HAP-1 (cell line): ENCODE data around the gene RPS2.
"Not testable (repeated sequence)": the region's sequence is repeated elsewhere in the genome, so short reads cannot be mapped to it uniquely, and the experiment has no call there.

Source experiments
- DNase-seq, 2 experiments: peaks; one replicate each; pipeline ENCODE4 v3.0.0-alpha.2; 2016 to 2020; ENCODE audit warnings: low spot score in 2 of 2
- H3K27me3 ChIP-seq: fragments of 250-450 bp; sonication (Bioruptor Pico); 2 replicates; pipeline ENCODE4 v1.5.1; 2020; ENCODE audit warnings: low read depth, mild to moderate bottlenecking, moderate library complexity
- H3K36me3 ChIP-seq: fragments of 250-450 bp; sonication (Bioruptor Pico); replicated peaks from 2 replicates; pipeline ENCODE4 v1.5.1; 2020; ENCODE audit warnings: mild to moderate bottlenecking
- H3K4me1 ChIP-seq: fragments of 250-450 bp; sonication (Bioruptor Pico); 2 replicates; pipeline ENCODE4 v1.5.1; 2020; ENCODE audit warnings: mild to moderate bottlenecking
- H3K4me3 ChIP-seq: fragments of 250-450 bp; sonication (Bioruptor Pico); 2 replicates; pipeline ENCODE4 v1.5.1; 2020; ENCODE audit warnings: mild to moderate bottlenecking, moderate library complexity
- H3K9me3 ChIP-seq: fragments of 250-450 bp; sonication (Bioruptor Pico); 2 replicates; pipeline ENCODE4 v1.5.1; 2020; ENCODE audit warnings: mild to moderate bottlenecking, moderate library complexity
- in situ Hi-C: fragments of 300-500 bp; cut with MboI; formaldehyde crosslinking; loops from 3 replicates; pipeline ENCODE4 v1.14.3; 2020; ENCODE audit warnings: low sequenced_read_pairs, inconsistent platforms, mixed read lengths

The RPS2 gene

DNA sequence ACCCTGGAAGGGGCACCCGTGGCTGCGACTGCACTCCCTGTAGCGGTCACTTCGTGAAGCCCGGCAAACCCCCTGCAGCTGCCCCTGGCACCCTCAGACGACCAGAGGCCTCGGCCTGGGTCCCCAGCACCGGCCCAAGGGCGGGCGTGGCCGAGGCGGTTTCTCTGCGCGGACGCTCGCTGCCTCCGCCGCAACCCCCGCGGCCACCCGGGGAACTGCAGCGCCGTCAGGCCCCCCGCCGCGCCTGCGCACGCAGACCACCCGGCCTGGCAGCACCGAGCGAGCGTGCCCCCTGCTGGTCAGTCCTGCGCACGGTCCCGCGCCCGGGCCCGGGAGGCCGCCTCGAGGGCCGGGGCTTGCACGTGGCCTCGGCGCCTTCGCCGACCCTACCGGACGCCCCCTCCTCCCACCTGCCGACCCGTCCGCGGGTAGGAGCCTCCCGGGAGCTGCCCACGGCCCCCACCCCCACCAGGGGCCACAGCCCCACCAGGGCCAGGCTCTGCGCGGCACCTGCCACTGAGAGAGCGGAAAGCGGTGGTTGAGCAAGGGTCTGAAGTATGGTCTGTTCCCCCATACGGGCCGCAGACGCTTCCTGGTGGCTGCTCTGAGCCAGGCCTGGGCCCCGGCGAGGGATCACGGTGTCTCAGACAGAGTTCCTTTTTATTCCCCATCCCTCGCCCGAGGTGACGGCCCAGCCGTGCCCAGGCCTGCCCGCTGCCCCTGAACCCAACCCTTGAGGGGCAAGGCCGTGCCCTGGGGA lies 34.9 kb downstream of the RPS2 start:
- in situ Hi-C loops, result loop anchor here (5.0 kb wide), 1 partner anchor 72 kb away; no protein-coding TSS in a partner anchor
- Histone ChIP-seq H3K27me3 (no peaks in the 10 kb centered on the region), H3K36me3 (no peaks in the 10 kb centered on the region), H3K4me3 (peak overlapping the region; percentile 26), H3K9me3 (no peaks in the 10 kb centered on the region), H3K4me1 (peaks cover 3% of the 10 kb centered on the region; the same call in 1 of the 2 replicates)
- DNase-seq, result peak; percentile 79 to 95

DNA sequence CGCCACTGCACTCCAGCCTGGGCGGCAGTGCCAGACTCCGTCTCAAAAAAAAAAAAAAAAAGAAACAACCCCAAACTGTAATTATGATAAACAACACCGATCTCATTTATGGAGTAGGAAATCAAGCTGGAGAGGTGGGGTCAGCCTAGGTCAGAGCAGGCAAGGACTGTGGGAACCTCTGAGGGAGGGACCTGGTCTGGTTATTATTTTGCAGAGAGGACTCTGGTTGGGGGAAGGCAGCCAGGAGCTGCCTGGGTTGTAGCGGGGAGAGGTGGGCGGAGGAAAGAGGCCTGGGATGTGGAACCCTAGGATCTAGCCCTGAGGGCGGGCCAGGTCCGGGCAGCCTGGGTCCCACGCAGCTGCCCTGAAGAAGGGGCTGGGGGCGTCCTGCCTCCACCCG lies 35.5 kb downstream of the RPS2 start:
- no peaks in the 10 kb centered on the region for H3K27me3 ChIP-seq
- in situ Hi-C loops, result no loop called here
- DNase-seq, result peak in 1 of 2 experiments; percentile 64
- no peaks in the 10 kb centered on the region for H3K36me3 ChIP-seq
- peaks cover 3% of the 10 kb centered on the region; the same call in 1 of the 2 replicates for H3K4me1 ChIP-seq
- H3K4me3 ChIP-seq, result peak overlapping the region; percentile 26
- H3K9me3 ChIP-seq, result no peaks in the 10 kb centered on the region

DNA sequence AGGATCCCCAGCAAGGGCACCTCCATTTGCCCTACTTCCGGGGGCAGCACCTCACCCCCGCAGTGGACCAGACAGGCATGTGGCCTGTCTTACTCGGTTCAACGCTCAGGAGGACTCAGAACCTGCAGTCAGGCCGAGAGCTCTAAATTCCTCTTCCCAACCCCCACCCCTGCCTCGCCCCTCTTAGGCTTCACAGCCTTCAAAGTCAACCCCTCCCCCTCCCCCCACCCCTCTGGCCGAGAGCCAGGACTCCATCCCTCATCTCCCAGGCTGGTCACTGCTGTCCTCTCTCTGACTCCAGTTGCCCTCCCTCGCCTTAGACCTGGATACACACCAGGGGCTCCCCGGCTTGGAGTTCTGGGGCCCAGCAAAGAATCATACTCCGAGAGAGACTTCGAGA lies 38.4 kb downstream of the RPS2 start:
- H3K36me3 ChIP-seq, result no peaks in the 10 kb centered on the region
- H3K27me3 ChIP-seq, result peaks cover 2% of the 10 kb centered on the region; the same call in 1 of the 2 replicates
- DNase-seq, result no peak
- peaks cover 10% of the 10 kb centered on the region for H3K4me1 ChIP-seq
- H3K4me3 ChIP-seq, result no peak overlapping the region
- in situ Hi-C loops, result no loop called here
- H3K9me3 ChIP-seq, result no peaks in the 10 kb centered on the region; the same call in 1 of the 2 replicates

DNA sequence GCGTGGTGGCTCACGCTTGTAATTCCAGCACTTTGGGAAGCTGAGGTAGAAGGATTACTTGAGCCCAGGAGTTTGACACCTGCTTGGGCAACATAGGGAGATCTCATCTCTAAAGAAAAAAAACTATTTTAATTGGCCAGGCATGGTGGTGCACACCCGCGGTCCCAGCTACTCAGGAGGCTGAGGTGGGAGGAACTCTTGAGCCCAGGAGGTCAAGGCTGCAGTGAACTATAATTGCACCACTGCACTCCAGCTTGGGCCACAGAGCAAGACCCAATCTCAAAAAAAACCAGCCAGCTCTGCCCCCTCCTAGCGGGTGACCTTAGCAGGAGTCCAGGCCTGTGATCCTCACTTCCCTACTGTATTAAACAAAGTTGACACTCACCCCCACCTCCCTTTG lies 40.5 kb downstream of the RPS2 start:
- Histone ChIP-seq H3K36me3 (no peaks in the 10 kb centered on the region), H3K4me3 (no peak overlapping the region), H3K4me1 (peaks cover 15% of the 10 kb centered on the region), H3K27me3 (peaks cover 18% of the 10 kb centered on the region), H3K9me3 (no peaks in the 10 kb centered on the region; the same call in 1 of the 2 replicates)
- in situ Hi-C loops, result no loop called here
- DNase-seq, result no peak

DNA sequence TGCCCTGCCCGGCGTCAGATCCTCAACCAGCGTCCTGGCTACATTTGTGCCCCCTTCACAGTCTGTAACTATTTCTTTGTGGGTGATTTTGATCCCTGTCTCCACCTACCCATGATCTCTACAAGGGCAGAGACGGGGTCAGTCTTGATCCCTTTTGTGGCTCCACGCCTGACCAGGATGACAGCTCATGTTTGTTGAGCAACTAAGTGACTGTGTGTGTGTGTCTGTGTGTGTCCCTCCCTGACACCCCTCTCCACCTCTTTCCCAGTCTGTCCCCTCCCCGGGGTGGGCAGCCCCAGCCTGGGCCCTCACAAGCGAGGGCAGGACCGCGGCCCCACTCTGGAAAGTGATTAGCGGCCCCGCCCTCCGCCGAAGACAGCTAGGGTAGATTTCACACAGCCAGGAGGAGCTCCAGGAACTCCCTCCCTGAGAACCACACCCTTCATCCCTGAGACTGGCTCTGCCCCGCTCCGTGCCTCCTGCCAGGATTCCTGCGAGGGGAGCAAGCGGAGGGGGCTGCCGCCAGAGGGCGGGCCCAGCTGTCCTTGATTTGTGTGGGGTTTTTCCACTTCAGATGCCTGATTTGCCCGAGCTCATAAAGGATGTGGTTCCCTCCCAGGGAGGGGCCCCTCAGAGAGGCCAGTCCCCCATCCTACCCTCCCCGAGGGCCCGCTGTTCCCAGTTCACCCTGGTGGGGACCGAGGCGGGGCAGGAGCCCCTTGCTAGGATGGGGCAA lies 41.2 kb downstream of the RPS2 start:
- H3K36me3 ChIP-seq, result no peaks in the 10 kb centered on the region
- peak; percentile 84 to 89 for DNase-seq
- H3K27me3 ChIP-seq, result peaks cover 24% of the 10 kb centered on the region
- in situ Hi-C loops, result no loop called here
- H3K9me3 ChIP-seq, result no peaks in the 10 kb centered on the region; the same call in 1 of the 2 replicates
- H3K4me1 ChIP-seq, result peaks cover 14% of the 10 kb centered on the region
- no peak overlapping the region for H3K4me3 ChIP-seq

DNA sequence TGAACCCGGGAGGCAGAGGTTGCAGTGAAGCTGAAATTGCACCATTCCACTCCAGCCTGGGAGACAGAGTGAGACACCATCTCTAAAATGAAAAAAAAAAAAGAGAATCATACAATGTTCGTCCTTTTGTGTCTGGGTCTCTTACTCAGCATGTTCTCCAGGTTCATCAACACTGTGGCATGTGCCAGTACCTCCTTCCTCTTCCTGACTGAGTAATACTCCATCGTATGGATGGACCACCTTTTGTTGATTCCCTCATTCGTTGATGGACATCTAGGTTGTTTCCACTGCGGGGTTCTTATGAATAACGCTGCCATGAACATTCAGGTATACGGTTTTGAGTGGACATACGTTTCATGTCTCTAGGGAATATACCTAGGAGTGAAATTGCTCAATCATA lies 42.3 kb downstream of the RPS2 start:
- Histone ChIP-seq H3K27me3 (peaks cover 29% of the 10 kb centered on the region), H3K4me1 (peaks cover 14% of the 10 kb centered on the region), H3K4me3 (no peak overlapping the region), H3K36me3 (no peaks in the 10 kb centered on the region), H3K9me3 (no peaks in the 10 kb centered on the region; the same call in 1 of the 2 replicates)
- no peak for DNase-seq
- in situ Hi-C loops, result no loop called here

DNA sequence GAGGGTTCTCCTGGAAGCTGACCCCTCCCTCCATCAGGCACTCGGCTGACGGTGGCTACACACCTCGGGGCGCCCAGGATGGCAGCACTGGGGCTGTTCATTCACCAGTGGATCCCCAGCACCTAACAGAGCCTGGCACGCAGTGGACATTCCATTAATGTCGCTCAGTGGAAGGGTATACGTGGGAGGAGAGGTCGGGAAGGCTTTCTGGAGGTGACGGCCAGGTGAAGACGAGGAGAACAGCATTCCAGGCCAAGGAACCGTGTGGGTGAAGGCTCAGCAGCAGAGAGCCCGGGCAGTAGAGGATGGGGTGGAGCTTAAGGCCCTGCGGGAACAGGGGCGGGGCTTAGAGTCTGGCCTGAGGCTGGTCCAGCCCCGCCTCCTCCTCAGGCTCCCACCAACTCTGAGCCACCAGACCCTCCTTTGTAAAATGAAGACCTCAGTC lies 43.9 kb downstream of the RPS2 start:
- in situ Hi-C loops, result no loop called here
- no peak overlapping the region for H3K4me3 ChIP-seq
- DNase-seq, result peak; percentile 70 to 86

DNA sequence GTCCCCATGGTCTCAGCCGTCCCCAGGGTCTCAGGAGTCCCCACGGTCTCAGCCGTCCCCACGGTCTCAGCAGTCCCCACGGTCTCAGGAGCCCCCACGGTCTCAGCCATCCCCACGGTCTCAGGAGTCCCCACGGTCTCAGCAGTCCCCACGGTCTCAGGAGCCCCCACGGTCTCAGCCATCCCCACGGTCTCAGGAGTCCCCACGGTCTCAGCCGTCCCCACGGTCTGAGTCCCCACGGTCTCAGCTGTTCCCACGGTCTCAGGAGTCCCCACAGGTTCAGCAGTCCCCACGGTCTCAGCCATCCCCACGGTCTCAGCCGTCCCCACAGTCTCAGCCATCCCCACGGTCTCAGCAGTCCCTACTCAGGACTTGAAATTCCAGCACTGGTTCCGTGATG lies 44.5 kb downstream of the RPS2 start:
- in situ Hi-C loops, H3K36me3 ChIP-seq, H3K4me3 ChIP-seq, DNase-seq, H3K9me3 ChIP-seq: not testable (repeated sequence)
- Histone ChIP-seq H3K4me1 (peaks cover 14% of the 10 kb centered on the region), H3K27me3 (peaks cover 39% of the 10 kb centered on the region)

More for the DNA sequence above, 43.9 kb downstream of the RPS2 start:
- peaks cover 36% of the 10 kb centered on the region for H3K27me3 ChIP-seq
- H3K36me3 ChIP-seq, result no peaks in the 10 kb centered on the region
- H3K9me3 ChIP-seq, result no peaks in the 10 kb centered on the region; the same call in 1 of the 2 replicates
- H3K4me1 ChIP-seq, result peaks cover 14% of the 10 kb centered on the region

DNA sequence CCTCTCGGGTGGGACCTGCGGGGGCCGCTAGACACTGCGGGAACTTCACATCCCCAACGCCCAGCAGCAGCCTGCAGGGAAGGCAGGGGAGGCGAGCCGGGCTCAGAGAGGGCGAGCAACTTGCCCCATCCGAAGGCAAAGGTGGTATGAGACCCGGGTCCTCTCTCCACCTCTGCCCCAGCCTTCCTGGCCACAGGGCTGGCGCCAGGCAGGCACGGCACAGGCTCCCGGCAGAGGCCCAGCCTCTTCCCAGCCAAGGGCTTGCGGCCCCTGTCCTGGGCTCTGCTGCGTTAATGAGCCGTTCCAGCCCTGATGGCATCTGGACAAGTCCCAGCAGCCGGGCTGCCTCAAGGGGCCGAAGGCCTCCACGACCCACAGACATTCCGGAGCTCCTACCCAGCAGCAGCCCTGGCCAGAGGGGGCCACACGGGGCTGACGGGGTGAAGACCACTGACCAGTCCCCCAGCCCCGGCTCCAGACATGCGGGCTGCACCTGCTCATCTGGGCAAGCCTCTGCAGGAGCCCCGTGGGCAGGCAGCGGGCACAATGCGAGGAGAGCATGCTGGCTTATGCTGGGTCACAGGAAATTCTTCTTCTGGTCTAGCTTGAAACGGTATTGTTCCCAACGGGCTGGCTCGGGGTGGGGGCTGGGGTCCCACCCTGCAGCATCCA lies 45.2 kb downstream of the RPS2 start:
- Histone ChIP-seq H3K4me3 (no peak overlapping the region), H3K27me3 (peaks cover 39% of the 10 kb centered on the region), H3K9me3 (no peaks in the 10 kb centered on the region; the same call in 1 of the 2 replicates), H3K4me1 (peaks cover 14% of the 10 kb centered on the region), H3K36me3 (no peaks in the 10 kb centered on the region)
- in situ Hi-C loops, result no loop called here
- no peak for DNase-seq

DNA sequence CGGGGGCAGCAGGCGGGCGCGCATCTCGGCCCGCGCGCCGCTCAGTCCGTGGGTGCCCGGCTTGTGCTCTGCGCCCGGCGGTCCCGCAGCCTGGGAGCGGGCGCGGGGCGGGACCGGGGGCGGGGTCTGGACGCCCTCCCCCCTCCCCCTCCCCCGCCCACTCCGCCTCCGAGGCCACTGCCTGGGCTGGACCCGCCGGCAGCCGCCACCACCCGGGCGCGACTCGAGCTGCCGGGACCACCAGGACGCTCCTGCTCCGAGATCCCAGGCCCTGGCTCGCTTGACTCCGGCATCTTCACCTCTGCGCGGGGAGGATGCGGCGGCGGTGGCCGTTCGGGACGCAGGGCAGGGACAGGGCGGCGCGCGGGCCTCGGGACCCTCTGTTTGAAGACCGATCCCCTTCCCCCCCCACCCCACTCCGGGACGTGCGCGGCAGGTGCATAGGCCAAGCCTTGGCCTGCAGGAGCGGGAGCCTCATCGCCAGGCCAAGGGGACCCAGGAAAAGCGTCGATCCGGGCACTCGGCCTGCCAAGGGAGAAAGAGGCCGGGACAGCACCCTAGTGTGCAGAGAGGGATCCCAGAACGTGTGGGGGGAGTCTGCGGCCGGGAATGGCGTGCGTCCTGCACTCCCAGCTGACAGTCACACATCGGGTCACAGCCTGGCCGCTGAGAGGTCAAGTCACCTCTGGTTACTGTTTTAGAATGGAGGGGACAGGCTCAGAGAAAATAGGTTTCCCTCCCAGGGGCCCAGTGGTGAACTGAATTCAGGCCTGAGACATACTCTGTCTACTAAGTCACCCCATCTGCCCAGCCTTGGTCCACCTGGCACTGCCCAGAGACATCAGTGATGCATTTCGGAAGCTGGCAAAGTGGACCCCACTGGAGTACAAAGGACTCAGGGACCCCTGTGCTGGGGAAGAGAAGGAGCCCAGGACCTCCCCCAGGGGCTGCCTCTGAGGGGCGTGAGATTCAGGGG lies 46.0 kb downstream of the RPS2 start, which contains the start of gene HS3ST6:
Gene HS3ST6 (minus strand): TSS at position 65 of the 976 bp plus-strand sequence. CDS start 92 bp downstream, outside the sequence.
- Histone ChIP-seq H3K36me3 (no peaks in the 10 kb centered on the region), H3K9me3 (no peaks in the 10 kb centered on the region; the same call in 1 of the 2 replicates), H3K27me3 (peaks cover 39% of the 10 kb centered on the region), H3K4me1 (peaks cover 10% of the 10 kb centered on the region), H3K4me3 (no peak within 1 kb of the TSS)
- no peak for DNase-seq
- in situ Hi-C loops, result no loop called here

DNA sequence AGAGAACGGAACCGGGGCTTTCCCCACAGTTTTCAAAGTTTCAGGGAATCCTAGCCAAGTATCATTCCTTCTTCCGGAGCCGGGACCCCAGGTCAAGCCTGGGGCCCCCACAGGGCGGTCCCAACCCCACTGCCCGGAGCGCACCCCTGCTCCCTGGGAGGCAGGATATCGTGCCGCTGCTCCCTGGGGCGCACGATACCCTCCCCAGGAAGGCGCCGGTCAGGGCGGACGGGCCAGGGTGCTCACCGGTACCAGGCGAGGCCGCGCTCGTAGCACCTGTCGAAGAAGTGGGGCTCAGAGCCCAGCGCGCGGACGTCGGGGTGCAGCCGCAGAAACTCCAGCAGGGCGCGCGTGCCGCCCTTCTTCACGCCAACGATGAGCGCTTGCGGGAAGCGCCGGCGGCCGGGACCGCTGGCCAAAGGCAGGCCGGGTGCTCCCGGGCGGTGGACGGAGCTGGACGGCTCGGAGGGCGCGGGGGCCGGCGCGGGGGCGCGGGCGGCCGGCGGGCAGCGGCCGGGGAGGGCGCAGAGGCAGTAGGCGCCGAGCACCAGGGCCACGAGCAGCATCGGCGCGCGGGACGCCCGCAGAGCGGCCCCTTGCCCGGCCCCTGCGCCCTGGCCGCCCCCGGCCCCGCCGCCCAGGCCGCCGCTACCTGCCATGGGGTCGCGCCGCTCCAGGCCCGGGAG lies 46.8 kb downstream of the RPS2 start:
- Histone ChIP-seq H3K36me3 (no peaks in the 10 kb centered on the region), H3K4me3 (no peak overlapping the region), H3K27me3 (peaks cover 39% of the 10 kb centered on the region), H3K4me1 (peaks cover 7% of the 10 kb centered on the region), H3K9me3 (no peaks in the 10 kb centered on the region; the same call in 1 of the 2 replicates)
- no peak for DNase-seq
- in situ Hi-C loops, result no loop called here

DNA sequence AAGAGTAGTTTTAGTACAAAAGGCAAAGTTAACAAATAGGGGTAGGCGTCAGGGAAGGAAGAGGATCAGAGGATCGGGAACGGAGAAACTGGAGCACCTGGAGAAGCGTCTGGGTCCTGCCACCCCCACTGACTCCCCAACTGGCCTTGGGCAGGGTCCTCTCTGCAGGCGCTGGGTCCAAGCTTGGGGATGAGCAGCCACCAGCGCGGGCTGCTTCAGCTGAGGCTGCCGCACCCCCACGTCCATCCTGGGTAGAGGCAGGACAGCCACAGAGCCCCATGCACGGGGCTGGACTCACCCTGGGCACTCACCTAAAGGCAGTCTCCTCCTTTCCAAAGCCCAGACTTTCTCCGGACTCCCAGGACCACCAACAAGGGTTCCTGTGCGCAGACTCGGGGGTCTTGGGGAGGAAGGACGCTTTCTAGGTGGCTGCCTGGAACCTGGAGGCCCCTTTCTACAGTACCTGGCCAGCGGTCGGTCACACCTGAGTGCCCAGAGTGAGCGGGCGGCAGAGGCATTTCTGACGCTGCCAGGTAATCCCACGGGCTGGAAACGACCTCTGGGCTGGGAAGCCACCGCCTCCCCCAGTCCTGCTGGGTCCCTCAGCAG lies 47.5 kb downstream of the RPS2 start:
- H3K36me3 ChIP-seq, result no peaks in the 10 kb centered on the region
- in situ Hi-C loops, result no loop called here
- H3K4me1 ChIP-seq, result peaks cover 7% of the 10 kb centered on the region
- peaks cover 39% of the 10 kb centered on the region for H3K27me3 ChIP-seq
- H3K4me3 ChIP-seq, result no peak overlapping the region
- no peak for DNase-seq
- no peaks in the 10 kb centered on the region for H3K9me3 ChIP-seq
